K562 (cell line): ENCODE measurements around the gene ZNF618. TPM values are rescaled to one million over a fixed set of nuclear protein-coding genes. Genes with fewer than 3 reads are reported as not detected.

Experiments
- FOS ChIP-seq: IDR thresholded peaks from 3 replicates; pipeline ENCODE4 v1.6.1; 2011; ENCODE audit not compliant: insufficient read length; ENCODE audit errors: extremely low read depth
- HIVEP1 ChIP-seq: fragments of 250-450 bp; sonication (Bioruptor Pico); IDR thresholded peaks from 2 replicates; pipeline ENCODE4 v1.4.0; 2020; ENCODE audit warnings: mild to moderate bottlenecking
- HMGN3 ChIP-seq: IDR thresholded peaks from 2 replicates; pipeline ENCODE4 v1.6.1; 2011; ENCODE audit warnings: borderline replicate concordance, low read depth, mild to moderate bottlenecking, mixed read lengths, low read length; ENCODE audit not compliant: insufficient read length; ENCODE audit errors: extremely low read depth
- HNRNPUL1 ChIP-seq: fragments of 200-400 bp; formaldehyde crosslinking; IDR thresholded peaks from 2 replicates; pipeline ENCODE4 v1.6.1; 2017; ENCODE audit warnings: low read length
- MEF2A ChIP-seq: IDR thresholded peaks from 2 replicates; pipeline ENCODE4 v1.6.1; 2011; ENCODE audit warnings: low read depth, mild to moderate bottlenecking, low read length, moderate library complexity; ENCODE audit not compliant: control insufficient read depth
- MTA2 ChIP-seq: fragments of 450-650 bp; IDR thresholded peaks from 2 replicates; pipeline ENCODE4 v1.6.1; 2016; ENCODE audit warnings: low read depth
- POLR2H ChIP-seq: IDR thresholded peaks from 2 replicates; pipeline ENCODE4 v1.6.1; 2016; ENCODE audit warnings: missing genetic modification characterization, low read depth, mild to moderate bottlenecking, control low read depth, missing compliant biosample characterization, moderate library complexity
- RBM25 ChIP-seq: fragments of 200-400 bp; formaldehyde crosslinking; IDR thresholded peaks from 2 replicates; pipeline ENCODE4 v1.6.1; 2018; ENCODE audit warnings: low read length, low read depth, moderate library complexity; ENCODE audit not compliant: severe bottlenecking
- RREB1 ChIP-seq: fragments of 250-450 bp; sonication (Bioruptor Pico); IDR thresholded peaks from 2 replicates; pipeline ENCODE4 v1.4.0; 2020
- SRSF9 ChIP-seq: fragments of 200-400 bp; formaldehyde crosslinking; IDR thresholded peaks from 2 replicates; pipeline ENCODE4 v1.6.1; 2017; ENCODE audit warnings: low read depth, low read length, borderline replicate concordance
- VEZF1 ChIP-seq: fragments of 200-800 bp; sonication (Bioruptor generic); IDR thresholded peaks from 2 replicates; pipeline ENCODE4 v1.6.1; 2017; ENCODE audit warnings: missing genetic modification characterization, missing compliant biosample characterization
- ZBTB7A ChIP-seq: IDR thresholded peaks from 2 replicates; pipeline ENCODE4 v1.6.1; 2011; ENCODE audit warnings: low read depth, mild to moderate bottlenecking, low read length, moderate library complexity, borderline replicate concordance; ENCODE audit not compliant: control insufficient read depth
- ZNF316 ChIP-seq: fragments of 450-650 bp; IDR thresholded peaks from 2 replicates; pipeline ENCODE4 v1.6.1; 2016
- ZNF449 ChIP-seq: fragments of 250-450 bp; sonication (Bioruptor Pico); IDR thresholded peaks from 2 replicates; pipeline ENCODE4 v1.8.0; 2022; ENCODE audit warnings: moderate library complexity, mild to moderate bottlenecking, inconsistent platforms
- ZNF518B ChIP-seq: fragments of 250-450 bp; sonication (Bioruptor Pico); IDR thresholded peaks from 2 replicates; pipeline ENCODE4 v1.5.0; 2021; ENCODE audit warnings: mild to moderate bottlenecking, moderate library complexity
- polyA plus RNA-seq, 8 experiments: library from polyadenylated mRNA; depleted of rRNA in 4 of 8; stranded (reverse) in 5 of 8; unstranded in 3 of 8; fragments of >200 nt; fragmentation: Nextera tagmentation in 2 of 8; fragmentation: Illumina TruSeq in 1 of 8; extraction: Ambion mirVana in 2 of 8; extraction: Trizol in 1 of 8; gene quantifications; 2 replicates each; pipeline versions ENCODE4 v1.2.1 to v1.2.3, GENCODE V29; 2011 to 2014; ENCODE audit warnings: inconsistent platforms in 1 of 8, missing spikeins in 1 of 8
- total RNA-seq, 7 experiments: library from RNA; depleted of rRNA in 6 of 7; stranded (reverse); fragments of >200 nt in 6 of 7; fragmentation: Illumina TruSeq in 2 of 7; extraction: Trizol in 2 of 7; gene quantifications; 2 replicates each; pipeline versions ENCODE4 v1.2.1 to v1.2.3, GENCODE V29; 2011 to 2021; ENCODE audit warnings: low replicate concordance in 1 of 7

ZNF618 gene
- total and polyA plus RNA-seq, 9 of the 15 experiments (the other 6 are each of a cell fraction or from before 2014, with no cell fraction given) = 0.08 to 13.7 (median 3.4) TPM

GRCh38 chr9:114078021-114078780 is 202.1 kb downstream of the ZNF618 start, which contains the start of gene AMBP (continued):
- no peak for TF ChIP-seq RREB1 (CRISPR knock-in tag)
- TF ChIP-seq HIVEP1 (CRISPR knock-in tag) = no peak
- no peak for TF ChIP-seq ZNF449 (CRISPR knock-in tag)
- TF ChIP-seq HNRNPUL1 = no peak
- no peak for TF ChIP-seq SRSF9
- peak; percentile 90 for TF ChIP-seq ZNF316
- TF ChIP-seq ZNF518B = no peak
- TF ChIP-seq RBM25 = peak; percentile 23
- TF ChIP-seq HMGN3 = no peak
- TF ChIP-seq MEF2A = no peak
- no peak for TF ChIP-seq FOS
- TF ChIP-seq ZBTB7A = no peak
- no peak for TF ChIP-seq MTA2
- no peak for TF ChIP-seq POLR2H (tag)
- no peak for TF ChIP-seq VEZF1
